ENCODE data around the gene SYTL3.
A peak's percentile ranks its signal among the peaks of the same experiment; 100 is the strongest.

The SYTL3 gene

GRCh38 chr6:158703111-158703836 is 53.4 kb downstream of the SYTL3 start:
- DNase-seq: no peak

GRCh38 chr6:158703837-158704822 is 54.3 kb downstream of the SYTL3 start:
- peak; percentile 26 for DNase-seq

GRCh38 chr6:158705386-158706126 is 55.7 kb downstream of the SYTL3 start:
- no peak for DNase-seq

GRCh38 chr6:158706369-158706982 is 56.6 kb downstream of the SYTL3 start:
- DNase-seq: no peak

- no peak for DNase-seq
Measured at GRCh38 chr6:158707120-158707820, 57.4 kb downstream of the SYTL3 start.

- DNase-seq: no peak
Measured at GRCh38 chr6:158707821-158708195, 58.0 kb downstream of the SYTL3 start.

GRCh38 chr6:158708239-158708638 is 58.4 kb downstream of the SYTL3 start:
- no peak for DNase-seq

- DNase-seq: no peak
Measured at GRCh38 chr6:158709809-158710208, 60.0 kb downstream of the SYTL3 start.

- DNase-seq: no peak
Measured at GRCh38 chr6:158711264-158711663, 61.4 kb downstream of the SYTL3 start.

GRCh38 chr6:158713469-158713868 is 63.6 kb downstream of the SYTL3 start:
- DNase-seq: no peak

GRCh38 chr6:158714706-158715105 is 64.9 kb downstream of the SYTL3 start:
- no peak for DNase-seq

- DNase-seq: peak; percentile 3
Measured at GRCh38 chr6:158715330-158716311, 65.8 kb downstream of the SYTL3 start.

- no peak for DNase-seq
Measured at GRCh38 chr6:158717341-158718330, 67.8 kb downstream of the SYTL3 start.

- no peak for DNase-seq
Measured at GRCh38 chr6:158718461-158719046, 68.7 kb downstream of the SYTL3 start.

- no peak for DNase-seq
Measured at GRCh38 chr6:158722176-158722729, 72.4 kb downstream of the SYTL3 start.

- no peak for DNase-seq
Measured at GRCh38 chr6:158725704-158726103, 75.8 kb downstream of the SYTL3 start.

- DNase-seq: no peak
Measured at GRCh38 chr6:158729906-158730540, 80.2 kb downstream of the SYTL3 start.

- no peak for DNase-seq
Measured at GRCh38 chr6:158730541-158730907, 80.7 kb downstream of the SYTL3 start.

Data from NCI-H2227 treated with DMSO at 0.1 percent for 48 hours (cell line).